HG02884 (cell line): ENCODE measurements around the gene IGFBPL1.
"Not testable (repeated sequence)": the region's sequence is repeated elsewhere in the genome, so short reads cannot be mapped to it uniquely, and the experiment has no call there.

Experiments used
- ATAC-seq: cut with Tn5 transposase; IDR thresholded peaks from one replicate; pipeline ENCODE4 v1.9.1; 2021; ENCODE audit warnings: mild to moderate bottlenecking, moderate library complexity; ENCODE audit not compliant: unreplicated experiment

IGFBPL1 gene

DNA sequence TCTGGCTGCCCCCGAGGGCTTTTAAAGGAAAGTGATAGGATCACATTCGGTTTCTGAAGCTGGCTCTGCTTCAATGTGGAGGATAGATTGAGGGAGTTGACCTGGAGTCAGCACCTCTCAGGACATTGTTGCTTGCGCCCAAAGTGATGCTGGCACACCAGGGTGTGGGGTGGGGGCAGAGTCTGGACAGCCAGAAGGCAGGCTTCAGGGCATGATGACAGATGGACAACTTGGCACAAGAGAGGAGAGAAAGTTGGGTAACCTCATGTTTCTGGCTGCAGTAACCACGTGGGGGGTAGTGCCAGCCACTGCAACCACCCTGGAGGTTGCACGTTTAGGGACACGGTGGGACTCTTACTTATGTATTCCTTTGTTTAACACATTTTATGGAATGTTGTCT lies 22.3 kb downstream of the IGFBPL1 start:
- ATAC-seq = no peak

- not testable (repeated sequence) for ATAC-seq
Observed at GRCh38 chr9:38399191-38399590, 25.1 kb downstream of the IGFBPL1 start.

GRCh38 chr9:38396371-38396671 lies 27.9 kb downstream of the IGFBPL1 start:
- ATAC-seq = no peak

DNA sequence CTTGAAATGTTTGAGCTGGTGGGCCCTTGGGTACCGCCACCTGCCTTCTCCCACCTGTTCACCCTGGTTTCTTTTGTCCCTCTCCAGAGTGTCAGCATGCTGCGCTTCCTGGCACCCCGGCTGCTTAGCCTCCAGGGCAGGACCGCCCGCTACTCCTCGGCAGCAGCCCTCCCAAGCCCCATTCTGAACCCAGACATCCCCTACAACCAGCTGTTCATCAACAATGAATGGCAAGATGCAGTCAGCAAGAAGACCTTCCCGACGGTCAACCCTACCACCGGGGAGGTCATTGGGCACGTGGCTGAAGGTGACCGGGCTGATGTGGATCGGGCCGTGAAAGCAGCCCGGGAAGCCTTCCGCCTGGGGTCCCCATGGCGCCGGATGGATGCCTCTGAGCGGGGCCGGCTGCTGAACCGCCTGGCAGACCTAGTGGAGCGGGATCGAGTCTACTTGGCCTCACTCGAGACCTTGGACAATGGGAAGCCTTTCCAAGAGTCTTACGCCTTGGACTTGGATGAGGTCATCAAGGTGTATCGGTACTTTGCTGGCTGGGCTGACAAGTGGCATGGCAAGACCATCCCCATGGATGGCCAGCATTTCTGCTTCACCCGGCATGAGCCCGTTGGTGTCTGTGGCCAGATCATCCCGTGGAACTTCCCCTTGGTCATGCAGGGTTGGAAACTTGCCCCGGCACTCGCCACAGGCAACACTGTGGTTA lies 28.4 kb downstream of the IGFBPL1 start:
- ATAC-seq = no peak

- ATAC-seq = no peak
Observed at GRCh38 chr9:38394416-38394815, 29.8 kb downstream of the IGFBPL1 start.

DNA sequence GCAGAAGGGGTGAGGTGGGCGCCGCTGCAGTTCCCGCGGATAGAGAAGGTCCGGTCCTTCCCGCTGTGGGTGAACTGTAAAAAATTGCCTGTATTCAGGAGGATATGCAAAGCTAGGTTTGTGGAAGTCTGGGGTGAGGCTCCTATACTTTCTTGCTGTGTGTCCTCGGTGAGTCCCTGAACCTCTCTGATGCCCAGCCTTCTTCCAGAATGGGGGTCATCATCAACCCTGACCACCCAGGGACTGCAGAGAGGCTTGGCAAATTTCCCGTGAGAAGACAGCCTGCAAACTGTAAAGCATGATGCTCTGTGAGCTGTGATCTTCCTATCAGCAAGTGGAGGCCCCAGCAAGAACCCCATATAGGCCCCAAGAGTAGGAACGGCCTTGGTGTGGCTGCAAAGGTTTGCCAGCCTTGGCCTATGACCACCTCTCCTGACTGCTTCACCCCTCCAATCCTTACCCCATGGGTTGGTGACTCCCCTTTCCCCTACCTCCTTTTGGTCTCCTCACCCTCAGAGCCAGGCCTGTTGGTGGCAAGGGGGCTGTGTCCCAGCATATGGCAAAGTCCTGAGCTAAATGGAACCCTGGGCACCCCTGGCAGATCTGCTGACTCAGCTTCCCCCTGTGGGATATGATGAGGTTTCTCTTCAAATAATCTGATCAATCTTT lies 31.0 kb downstream of the IGFBPL1 start:
- ATAC-seq = no peak

DNA sequence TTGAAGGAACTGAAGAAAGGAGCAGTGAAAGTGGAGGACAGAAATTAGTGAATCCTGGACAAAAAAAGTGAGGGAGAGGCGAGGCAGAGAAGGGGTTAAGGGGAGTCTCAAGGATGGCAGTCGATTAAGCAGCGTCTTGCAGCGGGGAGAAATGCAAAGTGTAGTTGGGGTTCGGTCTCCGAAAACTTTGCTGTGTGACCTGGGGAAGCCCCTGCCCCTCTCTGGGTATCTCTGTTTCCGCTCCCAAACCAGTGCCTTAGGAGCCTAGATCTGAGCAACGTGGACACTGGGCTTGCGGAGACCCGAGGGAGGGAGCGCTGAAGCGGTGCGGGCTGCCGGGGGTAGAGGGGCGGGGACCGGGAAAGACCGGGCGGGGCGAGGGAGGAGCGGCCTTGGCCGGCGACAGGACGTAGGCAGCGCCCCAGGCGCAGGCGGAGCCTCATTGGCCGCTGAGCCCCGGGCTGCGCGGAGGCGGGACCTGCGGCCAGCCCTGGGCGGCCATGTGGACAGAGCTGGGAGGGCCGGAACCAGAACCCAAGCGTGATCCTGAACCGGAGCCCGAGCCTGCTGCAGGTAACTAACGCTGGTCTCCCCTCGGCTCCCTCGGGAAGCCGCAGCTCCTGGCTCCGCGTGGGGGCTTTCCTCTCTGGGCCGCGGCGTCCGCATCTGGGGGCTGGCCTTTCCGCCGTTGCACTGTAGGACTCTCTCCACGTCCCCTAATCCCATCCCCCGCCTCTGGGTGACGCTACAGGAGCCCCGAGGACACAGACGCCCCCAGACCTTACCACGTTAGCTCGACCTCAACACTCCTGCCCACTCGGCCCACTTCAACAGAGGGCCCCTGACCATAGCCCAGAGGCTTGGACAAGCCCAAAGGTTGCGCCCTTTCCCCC lies 31.8 kb downstream of the IGFBPL1 start, which contains the start of gene ALDH1B1:
Gene ALDH1B1 (plus strand): TSS at position 468 of the 893 bp plus-strand sequence. CDS start 3,047 bp downstream, outside the sequence.
- peak; percentile 98 for ATAC-seq

DNA sequence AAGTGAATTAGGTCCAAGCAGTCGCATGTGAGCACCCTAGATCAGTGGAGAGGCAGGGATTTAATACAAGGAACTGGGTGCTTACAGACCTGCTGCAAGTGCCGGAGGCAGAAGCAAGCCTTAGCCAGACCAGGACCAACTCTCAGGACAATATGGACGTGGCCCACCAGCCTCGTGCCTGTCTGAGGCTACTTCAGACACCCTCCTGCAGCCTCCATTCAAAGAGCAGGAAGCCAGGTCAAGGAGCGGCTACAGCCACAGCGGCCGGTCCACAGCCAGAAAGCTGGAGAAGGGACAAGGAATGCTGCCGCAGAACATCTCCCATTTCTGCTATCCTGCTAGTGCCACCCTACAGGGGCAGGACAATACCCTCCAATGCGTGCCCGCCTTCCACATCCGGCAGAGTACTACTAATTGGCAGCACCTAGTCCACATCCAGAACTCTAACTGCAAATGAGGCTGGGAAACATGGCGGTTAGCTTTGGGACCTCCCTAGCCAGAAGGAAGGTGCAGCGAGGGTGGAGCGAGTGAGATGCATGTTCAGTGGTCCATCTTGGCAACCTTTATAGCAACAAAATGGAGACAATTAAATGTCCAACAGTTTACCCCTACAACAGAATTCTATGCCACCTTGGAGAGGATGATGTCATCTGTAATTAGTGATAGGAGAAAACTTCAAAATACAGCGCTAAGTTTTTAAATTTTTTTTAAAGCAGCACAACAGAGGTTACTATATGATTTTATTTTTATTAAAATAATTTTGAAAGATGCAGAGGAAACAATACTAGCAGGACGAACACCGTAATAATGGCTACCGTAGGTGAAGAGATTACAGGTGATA lies 32.8 kb downstream of the IGFBPL1 start:
- no peak for ATAC-seq

GRCh38 chr9:38390851-38391250 lies 33.4 kb downstream of the IGFBPL1 start:
- ATAC-seq = no peak

DNA sequence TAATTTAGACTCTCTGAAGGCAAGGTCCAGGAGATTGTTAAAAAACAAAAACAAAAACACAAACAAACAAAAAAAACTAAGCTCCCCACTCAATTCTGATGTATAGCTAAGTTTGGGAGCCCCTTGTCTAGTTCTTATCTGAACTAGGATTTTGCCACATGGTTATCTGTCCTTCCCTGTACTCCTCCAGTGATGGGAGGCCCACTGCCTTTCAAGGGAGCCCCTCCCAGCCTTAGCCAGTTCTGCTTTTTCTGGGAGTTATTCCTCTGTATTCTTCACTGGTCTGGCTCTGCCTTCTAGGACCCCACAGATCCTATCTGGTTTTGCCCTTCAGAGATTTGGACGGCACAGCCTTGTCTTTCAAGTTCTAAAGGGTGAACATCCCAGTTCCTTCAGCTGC lies 33.8 kb downstream of the IGFBPL1 start:
- no peak for ATAC-seq

DNA sequence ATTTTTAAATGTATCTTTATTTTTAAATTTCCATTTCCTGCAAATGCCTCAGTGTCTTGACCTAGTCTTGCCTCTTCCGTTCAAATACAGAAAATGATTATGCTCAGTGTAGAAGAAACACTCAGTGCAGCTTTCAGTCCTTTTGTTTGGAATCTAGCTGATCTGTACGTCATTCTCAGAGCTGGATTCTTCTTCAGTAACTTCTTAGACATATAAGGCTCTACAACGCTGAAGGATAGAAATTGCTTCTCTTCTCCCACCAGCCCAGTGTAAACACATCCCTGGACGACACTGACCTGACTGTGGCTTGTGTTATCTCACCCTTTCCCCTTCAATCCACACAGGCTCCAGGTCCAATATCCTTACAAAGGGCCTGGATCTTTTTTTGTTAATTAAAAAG lies 34.9 kb downstream of the IGFBPL1 start:
- ATAC-seq = no peak

GRCh38 chr9:38388283-38389223 lies 35.7 kb downstream of the IGFBPL1 start:
- ATAC-seq = no peak

- ATAC-seq = no peak
Observed at GRCh38 chr9:38387751-38388150, 36.5 kb downstream of the IGFBPL1 start.

DNA sequence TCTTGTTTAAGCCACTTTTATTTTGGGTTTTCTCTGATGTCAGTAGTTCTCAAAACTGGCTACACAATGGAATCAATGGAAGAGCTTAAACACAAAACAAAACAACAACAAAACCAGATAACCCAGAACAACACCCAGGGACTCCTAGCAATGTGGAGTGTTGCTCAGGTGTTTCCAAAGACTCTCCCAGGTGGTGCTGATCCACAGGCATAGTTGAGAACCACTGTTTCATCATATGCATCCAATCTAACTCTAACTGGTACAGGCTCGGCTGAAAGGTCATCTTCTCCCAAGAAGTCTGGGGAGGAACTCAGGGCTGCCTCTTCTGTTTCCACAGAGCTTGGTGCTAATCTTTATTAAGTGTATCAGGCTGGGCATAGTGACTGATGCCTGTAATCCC lies 37.2 kb downstream of the IGFBPL1 start:
- ATAC-seq = no peak

- no peak for ATAC-seq
Observed at GRCh38 chr9:38386319-38386895, 37.8 kb downstream of the IGFBPL1 start.

GRCh38 chr9:38385896-38386295 lies 38.4 kb downstream of the IGFBPL1 start:
- ATAC-seq = no peak

DNA sequence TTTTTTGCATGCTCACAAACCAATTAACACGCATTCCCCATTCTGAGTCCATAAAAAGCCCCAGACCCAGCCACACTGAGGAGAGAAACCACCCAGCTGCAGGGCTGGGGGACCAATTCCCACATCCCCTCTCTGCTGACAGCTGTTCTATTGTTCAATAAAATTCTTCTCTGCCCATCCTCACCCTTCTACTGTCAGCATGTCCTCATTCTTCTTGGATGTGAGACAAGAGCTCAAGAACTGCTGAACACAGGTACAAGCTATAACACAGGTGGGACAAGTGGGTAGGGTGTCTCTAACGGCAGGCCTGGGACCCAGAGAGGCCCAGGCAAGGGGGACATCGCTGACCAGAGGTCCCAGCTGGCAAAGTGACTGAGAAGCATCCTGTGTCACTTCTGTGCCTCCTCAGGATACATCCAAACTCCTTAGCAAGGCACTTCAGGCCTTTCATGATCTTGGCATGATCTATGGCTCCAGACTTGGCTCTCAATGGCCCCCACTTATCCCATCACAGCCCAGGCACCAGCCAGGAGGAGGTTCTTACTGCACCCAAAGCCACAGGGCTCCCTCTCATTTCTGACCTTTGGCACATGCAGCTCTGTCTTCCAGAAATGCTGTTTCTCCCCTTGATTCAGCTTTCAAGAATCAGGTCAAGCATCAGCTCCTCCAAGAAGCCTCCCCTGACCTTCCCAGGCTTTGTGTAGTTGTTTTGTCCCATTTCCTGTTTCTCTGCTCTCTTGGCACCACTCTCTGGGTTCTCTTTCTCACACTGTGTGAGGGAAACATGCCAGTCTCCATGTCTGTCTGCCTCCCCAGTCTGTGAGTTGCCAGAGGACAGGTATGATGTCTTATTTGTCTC lies 39.0 kb downstream of the IGFBPL1 start:
- ATAC-seq = no peak

- no peak for ATAC-seq
Observed at GRCh38 chr9:38382141-38382540, 42.1 kb downstream of the IGFBPL1 start.
